ENCODE measurements around the gene RASAL1.

DNA sequence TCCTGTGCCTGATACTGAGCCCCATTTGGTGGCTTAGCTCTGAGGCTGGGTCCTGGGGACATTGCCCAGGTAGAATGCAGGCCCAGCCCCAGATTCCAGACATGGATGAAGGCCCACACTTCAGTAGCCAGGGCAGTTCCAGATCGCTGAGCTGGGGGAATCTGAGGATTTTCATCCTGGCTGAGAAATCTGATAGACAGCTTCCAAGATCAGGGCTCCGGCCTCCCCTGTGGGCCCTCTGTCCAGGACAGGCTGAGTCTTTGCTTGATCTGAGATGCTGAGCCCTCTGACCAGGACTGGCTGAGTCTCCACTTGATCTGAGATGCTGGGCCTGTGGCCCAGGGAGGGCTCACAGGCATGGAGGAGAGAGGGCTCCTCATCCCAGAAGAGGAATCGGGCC lies 3.3 kb upstream of the RASAL1 start:
- TF ChIP-seq, protein P1, sequence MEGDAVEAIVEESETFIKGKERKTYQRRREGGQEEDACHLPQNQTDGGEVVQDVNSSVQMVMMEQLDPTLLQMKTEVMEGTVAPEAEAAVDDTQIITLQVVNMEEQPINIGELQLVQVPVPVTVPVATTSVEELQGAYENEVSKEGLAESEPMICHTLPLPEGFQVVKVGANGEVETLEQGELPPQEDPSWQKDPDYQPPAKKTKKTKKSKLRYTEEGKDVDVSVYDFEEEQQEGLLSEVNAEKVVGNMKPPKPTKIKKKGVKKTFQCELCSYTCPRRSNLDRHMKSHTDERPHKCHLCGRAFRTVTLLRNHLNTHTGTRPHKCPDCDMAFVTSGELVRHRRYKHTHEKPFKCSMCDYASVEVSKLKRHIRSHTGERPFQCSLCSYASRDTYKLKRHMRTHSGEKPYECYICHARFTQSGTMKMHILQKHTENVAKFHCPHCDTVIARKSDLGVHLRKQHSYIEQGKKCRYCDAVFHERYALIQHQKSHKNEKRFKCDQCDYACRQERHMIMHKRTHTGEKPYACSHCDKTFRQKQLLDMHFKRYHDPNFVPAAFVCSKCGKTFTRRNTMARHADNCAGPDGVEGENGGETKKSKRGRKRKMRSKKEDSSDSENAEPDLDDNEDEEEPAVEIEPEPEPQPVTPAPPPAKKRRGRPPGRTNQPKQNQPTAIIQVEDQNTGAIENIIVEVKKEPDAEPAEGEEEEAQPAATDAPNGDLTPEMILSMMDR (optimal IDR thresholded peaks at IDR 0.05 in 1 of 3, IDR thresholded peaks at IDR 0.05 in 1 of 3, conservative IDR thresholded peaks at IDR 0.05 in 1 of 3; ENCODE audit: extremely low read depth in 1 of 3, insufficient read depth in 2 of 3, low read length in 3 of 3), result no peak
- TF ChIP-seq EZH2 (IDR thresholded peaks at IDR 0.05; ENCODE audit: low read length), result no peak

Measured in keratinocyte (primary cell).